ENCODE measurements around the gene TRAFD1.
A peak's percentile ranks its signal among the peaks of the same experiment; 100 is the strongest.
"Not testable (repeated sequence)": the region's sequence is repeated elsewhere in the genome, so short reads cannot be mapped to it uniquely, and the experiment has no call there.

The TRAFD1 gene

GRCh38 chr12:112158461-112159145 is 33.2 kb downstream of the TRAFD1 start:
- not testable (repeated sequence) for DNase-seq (ENCODE audit: extremely low read depth in 1 of 2, low read depth in 1 of 2)

- no peak for DNase-seq (ENCODE audit: extremely low read depth in 1 of 2, low read depth in 1 of 2)
These were observed 33.8 kb downstream of the TRAFD1 start for GRCh38 chr12:112159146-112159541.

- no peak for DNase-seq (ENCODE audit: extremely low read depth in 1 of 2, low read depth in 1 of 2)
These were observed 35.3 kb downstream of the TRAFD1 start for GRCh38 chr12:112160611-112161010.

GRCh38 chr12:112161711-112162110 is 36.4 kb downstream of the TRAFD1 start:
- no peak for DNase-seq (ENCODE audit: extremely low read depth in 1 of 2, low read depth in 1 of 2)

GRCh38 chr12:112162241-112162790 is 37.0 kb downstream of the TRAFD1 start:
- DNase-seq (ENCODE audit: extremely low read depth in 1 of 2, low read depth in 1 of 2) = no peak

GRCh38 chr12:112163056-112163455 is 37.7 kb downstream of the TRAFD1 start:
- DNase-seq (ENCODE audit: extremely low read depth in 1 of 2, low read depth in 1 of 2) = no peak

- no peak for DNase-seq (ENCODE audit: extremely low read depth in 1 of 2, low read depth in 1 of 2)
These were observed 38.2 kb downstream of the TRAFD1 start for GRCh38 chr12:112163471-112163991.

GRCh38 chr12:112164011-112164660 is 38.8 kb downstream of the TRAFD1 start:
- DNase-seq (ENCODE audit: extremely low read depth in 1 of 2, low read depth in 1 of 2) = no peak

GRCh38 chr12:112165624-112166023 is 40.3 kb downstream of the TRAFD1 start:
- no peak for DNase-seq (ENCODE audit: extremely low read depth in 1 of 2, low read depth in 1 of 2)

GRCh38 chr12:112166051-112167015 is 41.0 kb downstream of the TRAFD1 start:
- DNase-seq (ENCODE audit: extremely low read depth in 1 of 2, low read depth in 1 of 2) = no peak

GRCh38 chr12:112167031-112167461 is 41.7 kb downstream of the TRAFD1 start:
- DNase-seq (ENCODE audit: extremely low read depth in 1 of 2, low read depth in 1 of 2) = no peak

- no peak for DNase-seq (ENCODE audit: extremely low read depth in 1 of 2, low read depth in 1 of 2)
These were observed 42.6 kb downstream of the TRAFD1 start for GRCh38 chr12:112167718-112168525.

- no peak for DNase-seq (ENCODE audit: extremely low read depth in 1 of 2, low read depth in 1 of 2)
These were observed 43.2 kb downstream of the TRAFD1 start for GRCh38 chr12:112168561-112168971.

- DNase-seq (ENCODE audit: extremely low read depth in 1 of 2, low read depth in 1 of 2) = no peak
These were observed 44.0 kb downstream of the TRAFD1 start for GRCh38 chr12:112169161-112169872.

GRCh38 chr12:112169966-112170365 is 44.6 kb downstream of the TRAFD1 start:
- DNase-seq (ENCODE audit: extremely low read depth in 1 of 2, low read depth in 1 of 2) = no peak

GRCh38 chr12:112170376-112170775 is 45.0 kb downstream of the TRAFD1 start:
- peak in 1 of 2 donors; percentile 11 for DNase-seq (ENCODE audit: extremely low read depth in 1 of 2, low read depth in 1 of 2)

GRCh38 chr12:112170971-112171596 is 45.7 kb downstream of the TRAFD1 start:
- DNase-seq (ENCODE audit: extremely low read depth in 1 of 2, low read depth in 1 of 2) = no peak

GRCh38 chr12:112172556-112173324 is 47.4 kb downstream of the TRAFD1 start:
- DNase-seq (ENCODE audit: extremely low read depth in 1 of 2, low read depth in 1 of 2) = no peak

All from activated CD8-positive, alpha-beta memory T cell treated with anti-CD3 and anti-CD28 coated beads for 1 hour (primary cell).